ENCODE data around the gene NFKBIE. TPM values are rescaled to one million over a fixed set of nuclear protein-coding genes. Genes with fewer than 3 reads are reported as not detected.

NFKBIE gene
- polyA plus RNA-seq, 1 donor from 2014 or later: 16.8 TPM

DNA sequence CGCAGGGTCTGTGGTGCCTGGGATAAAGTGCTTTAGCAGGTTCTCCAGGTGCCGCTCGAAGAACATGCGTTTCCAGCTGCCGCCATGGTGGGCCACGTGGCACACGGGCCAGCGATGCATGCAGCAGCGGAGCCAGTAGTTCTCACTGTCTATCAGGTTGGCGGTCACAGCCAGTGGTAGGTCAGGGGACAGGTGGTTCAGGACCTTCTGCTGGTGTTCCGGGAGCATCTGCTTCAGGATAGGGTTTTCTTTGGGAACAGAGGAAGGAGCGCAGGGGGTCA, 20.9 kb upstream of the NFKBIE start:
- Histone ChIP-seq H4K20me1 (ENCODE audit: insufficient read depth) (no peaks in the 10 kb centered on the region), H3K9me3 (ENCODE audit: low read length) (no peaks in the 10 kb centered on the region), H3K27me3 (ENCODE audit: insufficient read depth, low read depth, low read length) (no peaks in the 10 kb centered on the region), H3K9ac (ENCODE audit: low read length) (no peak overlapping the region), H3K4me2 (ENCODE audit: low read length) (no peak overlapping the region), H3K79me2 (replicated peaks; ENCODE audit: insufficient read depth, low read length) (no peaks in the 10 kb centered on the region), H3K27ac (ENCODE audit: low read length) (no peak overlapping the region), H2AFZ (ENCODE audit: low read depth, low read length) (no peak overlapping the region), H3K4me3 (ENCODE audit: low read length) (no peak overlapping the region), H3K9me2 (ENCODE audit: insufficient read depth, low read length) (no peaks in the 10 kb centered on the region), H3K36me3 (ENCODE audit: insufficient read depth, low read length) (no peaks in the 10 kb centered on the region), H3F3A (ENCODE audit: insufficient read depth, low read length, poor library complexity, severe bottlenecking) (no peaks in the 10 kb centered on the region)
- TF ChIP-seq RAD21 (conservative IDR thresholded peaks at IDR 0.05) (no peak), MXI1 (conservative IDR thresholded peaks at IDR 0.05; ENCODE audit: poor library complexity, severe bottlenecking) (no peak), POLR2AphosphoS5 (IDR thresholded peaks at IDR 0.05) (no peak), EP300 (conservative IDR thresholded peaks at IDR 0.05; ENCODE audit: poor library complexity, severe bottlenecking) (no peak), EZH2 (IDR thresholded peaks at IDR 0.05; ENCODE audit: borderline replicate concordance, insufficient read depth, low read length, poor library complexity, severe bottlenecking) (no peak), TAF1 (IDR thresholded peaks at IDR 0.05; ENCODE audit: low read depth) (no peak), SMC3 (conservative IDR thresholded peaks at IDR 0.05; ENCODE audit: poor library complexity) (no peak)
- TF ChIP-seq, protein P1, sequence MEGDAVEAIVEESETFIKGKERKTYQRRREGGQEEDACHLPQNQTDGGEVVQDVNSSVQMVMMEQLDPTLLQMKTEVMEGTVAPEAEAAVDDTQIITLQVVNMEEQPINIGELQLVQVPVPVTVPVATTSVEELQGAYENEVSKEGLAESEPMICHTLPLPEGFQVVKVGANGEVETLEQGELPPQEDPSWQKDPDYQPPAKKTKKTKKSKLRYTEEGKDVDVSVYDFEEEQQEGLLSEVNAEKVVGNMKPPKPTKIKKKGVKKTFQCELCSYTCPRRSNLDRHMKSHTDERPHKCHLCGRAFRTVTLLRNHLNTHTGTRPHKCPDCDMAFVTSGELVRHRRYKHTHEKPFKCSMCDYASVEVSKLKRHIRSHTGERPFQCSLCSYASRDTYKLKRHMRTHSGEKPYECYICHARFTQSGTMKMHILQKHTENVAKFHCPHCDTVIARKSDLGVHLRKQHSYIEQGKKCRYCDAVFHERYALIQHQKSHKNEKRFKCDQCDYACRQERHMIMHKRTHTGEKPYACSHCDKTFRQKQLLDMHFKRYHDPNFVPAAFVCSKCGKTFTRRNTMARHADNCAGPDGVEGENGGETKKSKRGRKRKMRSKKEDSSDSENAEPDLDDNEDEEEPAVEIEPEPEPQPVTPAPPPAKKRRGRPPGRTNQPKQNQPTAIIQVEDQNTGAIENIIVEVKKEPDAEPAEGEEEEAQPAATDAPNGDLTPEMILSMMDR (IDR thresholded peaks at IDR 0.05; ENCODE audit: poor library complexity, severe bottlenecking): no peak
- TF ChIP-seq, protein P2, sequence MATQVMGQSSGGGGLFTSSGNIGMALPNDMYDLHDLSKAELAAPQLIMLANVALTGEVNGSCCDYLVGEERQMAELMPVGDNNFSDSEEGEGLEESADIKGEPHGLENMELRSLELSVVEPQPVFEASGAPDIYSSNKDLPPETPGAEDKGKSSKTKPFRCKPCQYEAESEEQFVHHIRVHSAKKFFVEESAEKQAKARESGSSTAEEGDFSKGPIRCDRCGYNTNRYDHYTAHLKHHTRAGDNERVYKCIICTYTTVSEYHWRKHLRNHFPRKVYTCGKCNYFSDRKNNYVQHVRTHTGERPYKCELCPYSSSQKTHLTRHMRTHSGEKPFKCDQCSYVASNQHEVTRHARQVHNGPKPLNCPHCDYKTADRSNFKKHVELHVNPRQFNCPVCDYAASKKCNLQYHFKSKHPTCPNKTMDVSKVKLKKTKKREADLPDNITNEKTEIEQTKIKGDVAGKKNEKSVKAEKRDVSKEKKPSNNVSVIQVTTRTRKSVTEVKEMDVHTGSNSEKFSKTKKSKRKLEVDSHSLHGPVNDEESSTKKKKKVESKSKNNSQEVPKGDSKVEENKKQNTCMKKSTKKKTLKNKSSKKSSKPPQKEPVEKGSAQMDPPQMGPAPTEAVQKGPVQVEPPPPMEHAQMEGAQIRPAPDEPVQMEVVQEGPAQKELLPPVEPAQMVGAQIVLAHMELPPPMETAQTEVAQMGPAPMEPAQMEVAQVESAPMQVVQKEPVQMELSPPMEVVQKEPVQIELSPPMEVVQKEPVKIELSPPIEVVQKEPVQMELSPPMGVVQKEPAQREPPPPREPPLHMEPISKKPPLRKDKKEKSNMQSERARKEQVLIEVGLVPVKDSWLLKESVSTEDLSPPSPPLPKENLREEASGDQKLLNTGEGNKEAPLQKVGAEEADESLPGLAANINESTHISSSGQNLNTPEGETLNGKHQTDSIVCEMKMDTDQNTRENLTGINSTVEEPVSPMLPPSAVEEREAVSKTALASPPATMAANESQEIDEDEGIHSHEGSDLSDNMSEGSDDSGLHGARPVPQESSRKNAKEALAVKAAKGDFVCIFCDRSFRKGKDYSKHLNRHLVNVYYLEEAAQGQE (IDR thresholded peaks at IDR 0.05; ENCODE audit: borderline replicate concordance): no peak

DNA sequence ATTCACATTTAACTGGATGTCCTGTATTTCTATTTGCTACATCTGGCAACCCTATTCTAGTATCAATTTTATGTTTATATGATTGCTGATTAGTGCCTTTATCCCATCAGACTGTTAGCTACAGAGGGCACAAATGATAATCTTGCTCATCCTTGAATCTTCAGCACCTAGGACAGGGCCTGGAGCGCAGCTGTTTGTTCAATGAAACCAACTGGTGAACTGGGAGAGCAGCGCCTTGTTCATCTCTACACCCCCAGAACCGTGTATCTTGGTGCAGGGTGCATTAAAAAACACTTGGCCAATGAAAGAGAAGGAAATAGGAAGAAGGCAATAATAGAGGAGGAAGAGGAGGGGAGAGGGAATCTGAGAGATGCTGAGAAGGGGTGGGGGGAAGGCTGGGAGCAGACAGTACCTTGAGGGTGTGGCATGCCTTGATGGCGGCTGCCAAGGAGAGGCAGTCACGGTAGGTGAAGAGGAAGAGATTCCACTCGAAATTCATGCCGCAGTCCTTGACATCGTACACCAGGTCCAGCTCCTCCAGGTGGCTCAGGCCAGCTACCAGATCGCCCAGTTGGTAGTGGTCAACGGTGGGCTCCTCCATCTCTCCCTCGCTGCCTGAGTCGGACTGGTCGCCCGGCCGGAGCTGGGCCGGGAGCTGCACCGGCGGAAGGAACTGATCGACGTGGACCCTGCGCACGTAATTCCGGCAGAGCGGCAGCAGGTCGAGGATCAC, 20.4 kb upstream of the NFKBIE start:
- H3K4me3 ChIP-seq (ENCODE audit: low read length): no peak overlapping the region
- no peak overlapping the region for H3K9ac ChIP-seq (ENCODE audit: low read length)
- H3K9me3 ChIP-seq (ENCODE audit: low read length): no peaks in the 10 kb centered on the region
- no peak overlapping the region for H3K27ac ChIP-seq (ENCODE audit: low read length)
- no peaks in the 10 kb centered on the region for H3K27me3 ChIP-seq (ENCODE audit: insufficient read depth, low read depth, low read length)
- no peaks in the 10 kb centered on the region for H3K79me2 ChIP-seq (replicated peaks; ENCODE audit: insufficient read depth, low read length)
- no peaks in the 10 kb centered on the region for H3K36me3 ChIP-seq (ENCODE audit: insufficient read depth, low read length)
- H3K9me2 ChIP-seq (ENCODE audit: insufficient read depth, low read length): no peaks in the 10 kb centered on the region
- no peak overlapping the region for H2AFZ ChIP-seq (ENCODE audit: low read depth, low read length)
- H3F3A ChIP-seq (ENCODE audit: insufficient read depth, low read length, poor library complexity, severe bottlenecking): no peaks in the 10 kb centered on the region
- H3K4me2 ChIP-seq (ENCODE audit: low read length): no peak overlapping the region
- no peak for TF ChIP-seq TAF1 (IDR thresholded peaks at IDR 0.05; ENCODE audit: low read depth)
- TF ChIP-seq, protein P2 (IDR thresholded peaks at IDR 0.05; ENCODE audit: borderline replicate concordance): no peak
- TF ChIP-seq POLR2AphosphoS5 (IDR thresholded peaks at IDR 0.05): no peak
- TF ChIP-seq RAD21 (conservative IDR thresholded peaks at IDR 0.05): no peak
- no peak for TF ChIP-seq EZH2 (IDR thresholded peaks at IDR 0.05; ENCODE audit: borderline replicate concordance, insufficient read depth, low read length, poor library complexity, severe bottlenecking)
- no peak for TF ChIP-seq MXI1 (conservative IDR thresholded peaks at IDR 0.05; ENCODE audit: poor library complexity, severe bottlenecking)
- TF ChIP-seq, protein P1 (IDR thresholded peaks at IDR 0.05; ENCODE audit: poor library complexity, severe bottlenecking): no peak
- no peak for TF ChIP-seq EP300 (conservative IDR thresholded peaks at IDR 0.05; ENCODE audit: poor library complexity, severe bottlenecking)
- TF ChIP-seq SMC3 (conservative IDR thresholded peaks at IDR 0.05; ENCODE audit: poor library complexity): no peak
- no peaks in the 10 kb centered on the region for H4K20me1 ChIP-seq (ENCODE audit: insufficient read depth)
